CD14-positive monocyte (primary cell): ENCODE data around the gene JMY. TPM values are rescaled to one million over a fixed set of nuclear protein-coding genes. Genes with fewer than 3 reads are reported as not detected.

Experiments
- DNase-seq, 3 donors: peaks; one replicate each; pipeline ENCODE4 v3.0.0-alpha.2; 2011 to 2022
- H2AFZ ChIP-seq: 2 replicates; pipeline ENCODE4 v1.6.0; 2012; ENCODE audit warnings: mild to moderate bottlenecking, low read depth, low read length, inconsistent platforms; ENCODE audit not compliant: insufficient read depth, poor library complexity, severe bottlenecking
- H3K27ac ChIP-seq, 2 donors: 1 replicate in 1 of 2; 2 replicates in 1 of 2; pipeline ENCODE4 v1.5.1; 2012 to 2013; ENCODE audit warnings: low read length in 2 of 2, control low read depth in 1 of 2, inconsistent platforms in 1 of 2, low read depth in 1 of 2, mild to moderate bottlenecking in 1 of 2
- H3K27me3 ChIP-seq, 2 donors: one replicate each; pipeline versions ENCODE4 v1.6.0 to v1.6.1; 2011 to 2013; ENCODE audit warnings: low read length in 2 of 2; ENCODE audit not compliant: control insufficient read depth in 2 of 2, insufficient read depth in 2 of 2
- H3K36me3 ChIP-seq, 2 donors: replicated peaks in 1 of 2; 1 replicate in 1 of 2; 2 replicates in 1 of 2; pipeline versions ENCODE4 v1.5.1 to v1.6.1; 2012 to 2013; ENCODE audit warnings: low read length in 2 of 2, control low read depth in 1 of 2, inconsistent platforms in 1 of 2, mild to moderate bottlenecking in 1 of 2; ENCODE audit not compliant: insufficient read depth in 2 of 2, control insufficient read depth in 1 of 2
- H3K4me1 ChIP-seq, 2 donors: 1 replicate in 1 of 2; 2 replicates in 1 of 2; pipeline versions ENCODE4 v1.5.1 to v1.6.1; 2012 to 2013; ENCODE audit warnings: low read length in 2 of 2, control low read depth in 1 of 2, inconsistent platforms in 1 of 2, mild to moderate bottlenecking in 1 of 2, moderate library complexity in 1 of 2; ENCODE audit not compliant: insufficient read depth in 2 of 2, control insufficient read depth in 1 of 2
- H3K4me2 ChIP-seq: replicated peaks from 2 replicates; pipeline ENCODE3; 2012; ENCODE audit warnings: low read length, moderate library complexity, mild to moderate bottlenecking; ENCODE audit not compliant: poor library complexity, severe bottlenecking; ENCODE audit errors: extremely low read depth
- H3K4me3 ChIP-seq, 3 experiments: fragments of 200-600 bp in 1 of 3; sonication (generic) in 1 of 3; replicated peaks in 1 of 3; 1 replicate in 2 of 3; 2 replicates in 1 of 3; pipeline ENCODE4 v1.5.1; 2011 to 2013; ENCODE audit warnings: low read length in 3 of 3, mild to moderate bottlenecking in 3 of 3, control low read depth in 2 of 3, low read depth in 2 of 3, inconsistent platforms in 1 of 3, moderate library complexity in 1 of 3
- H3K79me2 ChIP-seq: 2 replicates; pipeline ENCODE4 v1.6.0; 2012; ENCODE audit warnings: mild to moderate bottlenecking, control low read depth, inconsistent platforms, low read length, moderate library complexity; ENCODE audit not compliant: insufficient read depth
- H3K9ac ChIP-seq: 2 replicates; pipeline ENCODE4 v1.6.0; 2017; ENCODE audit warnings: low read length, mild to moderate bottlenecking; ENCODE audit not compliant: insufficient read depth, poor library complexity, severe bottlenecking
- H3K9me3 ChIP-seq, 2 donors: replicated peaks in 1 of 2; 1 replicate in 1 of 2; 2 replicates in 1 of 2; pipeline versions ENCODE4 v1.5.1 to v1.6.1; 2012 to 2013; ENCODE audit warnings: low read length in 2 of 2, control low read depth in 1 of 2; ENCODE audit not compliant: control insufficient read depth in 1 of 2, insufficient read depth in 1 of 2
- H4K20me1 ChIP-seq: 2 replicates; pipeline ENCODE4 v1.6.0; 2012; ENCODE audit warnings: mild to moderate bottlenecking, low read length, control low read depth, moderate library complexity; ENCODE audit not compliant: insufficient read depth
- H3K27ac Mint-ChIP-seq, 7 donors: one replicate each; pipeline ENCODE4 v1.8.0; 2020; ENCODE audit warnings: mild to moderate bottlenecking in 7 of 7, mixed read lengths in 7 of 7, moderate library complexity in 6 of 7, inconsistent platforms in 2 of 7
- H3K27me3 Mint-ChIP-seq, 3 donors: one replicate each; pipeline ENCODE4 v1.8.0; 2021 to 2022; ENCODE audit warnings: low read depth in 3 of 3, mild to moderate bottlenecking in 3 of 3, mixed read lengths in 3 of 3, moderate library complexity in 3 of 3, inconsistent platforms in 1 of 3
- H3K36me3 Mint-ChIP-seq, 2 donors: one replicate each; pipeline ENCODE4 v1.8.0; 2020; ENCODE audit warnings: mixed read lengths in 2 of 2, inconsistent platforms in 1 of 2, mild to moderate bottlenecking in 1 of 2
- H3K4me1 Mint-ChIP-seq: one replicate; pipeline ENCODE4 v1.8.0; 2020; ENCODE audit warnings: mild to moderate bottlenecking, mixed read lengths
- H3K4me3 Mint-ChIP-seq, 2 donors: one replicate each; pipeline ENCODE4 v1.8.0; 2020; ENCODE audit warnings: mild to moderate bottlenecking in 2 of 2, mixed read lengths in 2 of 2, moderate library complexity in 1 of 2
- H3K9me3 Mint-ChIP-seq, 7 donors: one replicate each; pipeline ENCODE4 v1.8.0; 2020 to 2022; ENCODE audit warnings: mixed read lengths in 7 of 7, mild to moderate bottlenecking in 6 of 7, moderate library complexity in 6 of 7, inconsistent platforms in 2 of 7
- CTCF ChIP-seq: fragments of 200-600 bp; IDR thresholded peaks from one replicate; pipeline ENCODE4 v1.8.0; 2022; ENCODE audit warnings: antibody characterized with exemption, mild to moderate bottlenecking
- WGBS: methylation state at CpG from one replicate; pipeline ENCODE4 v1.1.5; 2013; ENCODE audit warnings: missing lambda C conversion rate; ENCODE audit not compliant: insufficient coverage; 5-methylcytosine and 5-hydroxymethylcytosine counted together
- intact Hi-C, 2 donors: fragments of 100-400 bp; cut with micrococcal nuclease; formaldehyde crosslinking; loops; one replicate each; pipeline versions ENCODE4 v1.15.0 to v1.15.1; 2023
- polyA plus RNA-seq, 3 donors: library from polyadenylated mRNA; depleted of rRNA in 1 of 3; unstranded in 2 of 3; stranded (reverse) in 1 of 3; fragments of 300-500 nt in 2 of 3; fragments of >200 nt in 1 of 3; fragmentation: Illumina TruSeq in 2 of 3; gene quantifications; 1 replicate in 2 of 3; 2 replicates in 1 of 3; pipeline ENCODE4 v1.2.3, GENCODE V29; 2012 to 2021

The JMY gene
- polyA plus RNA-seq, 3 donors = 0.60 to 1.6 (median 1.1) TPM

- Mint-ChIP-seq H3K27me3 (peaks cover 0 to 1% (median 0%) of the 10 kb centered on the region in 3 donors), H3K4me3 (no peak overlapping the region), H3K4me1 (no peaks in the 10 kb centered on the region), H3K27ac (no peak overlapping the region), H3K36me3 (peaks cover 0 to 3% of the 10 kb centered on the region in 2 donors), H3K9me3 (peaks cover 0 to 7% (median 4%) of the 10 kb centered on the region in 7 donors)
- Histone ChIP-seq H3K27ac (no peak overlapping the region), H3K79me2 (no peaks in the 10 kb centered on the region), H4K20me1 (peaks cover 13% of the 10 kb centered on the region), H3K4me1 (no peaks in the 10 kb centered on the region), H2AFZ (no peak overlapping the region), H3K4me2 (no peak overlapping the region), H3K4me3 (no peak overlapping the region), H3K27me3 (no peaks in the 10 kb centered on the region), H3K9ac (no peak overlapping the region), H3K36me3 (no peaks in the 10 kb centered on the region), H3K9me3 (peaks cover 0 to 4% of the 10 kb centered on the region in 2 donors)
- TF ChIP-seq CTCF = no peak
- intact Hi-C loops = no loop called here
- DNase-seq = no peak
Measured at GRCh38 chr5:79267180-79267579, 31.2 kb downstream of the JMY start.

GRCh38 chr5:79269733-79270166 is 33.8 kb downstream of the JMY start:
- H3K27ac Mint-ChIP-seq = peak overlapping the region in 1 of 7 donors; percentile 45
- no peaks in the 10 kb centered on the region for H3K36me3 Mint-ChIP-seq
- peaks cover 0 to 1% (median 0%) of the 10 kb centered on the region in 3 donors for H3K27me3 Mint-ChIP-seq
- WGBS = no CpG with 5 or more reads among the region's 3 CpGs
- Histone ChIP-seq H3K36me3 (no peaks in the 10 kb centered on the region), H3K79me2 (no peaks in the 10 kb centered on the region), H3K27ac (no peak overlapping the region), H3K4me1 (no peaks in the 10 kb centered on the region), H2AFZ (no peak overlapping the region), H4K20me1 (peaks cover 7% of the 10 kb centered on the region), H3K4me2 (no peak overlapping the region), H3K9ac (no peak overlapping the region), H3K4me3 (no peak overlapping the region), H3K27me3 (no peaks in the 10 kb centered on the region), H3K9me3 (peaks cover 0 to 9% of the 10 kb centered on the region in 2 donors)
- TF ChIP-seq CTCF = no peak
- H3K4me3 Mint-ChIP-seq = no peak overlapping the region
- intact Hi-C loops = no loop called here
- no peaks in the 10 kb centered on the region for H3K4me1 Mint-ChIP-seq
- peaks cover 0 to 10% (median 4%) of the 10 kb centered on the region in 7 donors for H3K9me3 Mint-ChIP-seq
- DNase-seq = no peak
